ENCODE measurements around the gene PRMT9.

PRMT9 gene

GRCh38 chr4:147678796-147679549 lies 5.0 kb downstream of the PRMT9 start:
- FAIRE-seq = no peak

- no peak for FAIRE-seq
Observed at GRCh38 chr4:147678106-147678505, 5.9 kb downstream of the PRMT9 start.

- no peak for FAIRE-seq
Observed at GRCh38 chr4:147674496-147674895, 9.5 kb downstream of the PRMT9 start.

DNA sequence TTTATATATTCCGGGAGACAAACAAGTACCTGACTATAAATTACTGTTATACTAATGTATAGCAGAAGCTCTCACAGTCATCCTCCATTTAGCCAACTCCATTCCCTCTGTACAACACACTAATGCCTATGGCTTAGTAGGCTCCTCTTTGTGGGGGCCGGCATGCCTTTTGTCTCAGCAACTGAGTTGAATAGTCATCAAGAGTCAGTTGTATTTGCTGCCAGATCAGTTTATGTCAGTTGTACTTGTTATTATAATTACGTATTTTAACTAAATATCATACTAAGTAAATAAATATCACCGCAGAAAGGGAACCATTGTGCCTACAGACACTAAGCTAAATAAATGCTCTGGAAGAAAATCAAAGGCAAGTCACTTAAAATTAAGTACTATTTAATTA lies 9.9 kb downstream of the PRMT9 start:
- FAIRE-seq = no peak

- no peak for FAIRE-seq
Observed at GRCh38 chr4:147658501-147658900, 25.5 kb downstream of the PRMT9 start.

- no peak for FAIRE-seq
Observed at GRCh38 chr4:147655639-147656038, 28.3 kb downstream of the PRMT9 start.

DNA sequence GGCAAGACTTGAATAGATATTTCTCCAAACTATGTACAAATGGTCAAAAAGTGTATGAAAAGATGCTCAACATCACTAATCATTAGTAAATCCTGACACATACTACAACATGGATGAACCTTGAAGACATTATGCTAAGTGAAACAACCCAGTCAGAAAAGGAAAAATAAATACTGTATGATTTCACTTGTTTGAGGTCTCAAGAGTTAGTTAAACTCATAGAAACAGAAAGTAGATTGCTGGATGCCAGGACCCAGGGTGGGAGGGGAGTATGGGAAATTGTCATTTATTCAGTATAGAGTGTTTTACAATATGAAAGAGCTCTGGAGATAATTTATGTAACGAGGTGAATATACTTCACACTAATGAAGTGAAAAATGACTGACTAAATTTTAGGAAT lies 32.4 kb downstream of the PRMT9 start:
- no peak for FAIRE-seq

GRCh38 chr4:147648656-147649055 lies 35.3 kb downstream of the PRMT9 start:
- FAIRE-seq = no peak

GRCh38 chr4:147645099-147645498 lies 38.9 kb downstream of the PRMT9 start:
- no peak for FAIRE-seq

DNA sequence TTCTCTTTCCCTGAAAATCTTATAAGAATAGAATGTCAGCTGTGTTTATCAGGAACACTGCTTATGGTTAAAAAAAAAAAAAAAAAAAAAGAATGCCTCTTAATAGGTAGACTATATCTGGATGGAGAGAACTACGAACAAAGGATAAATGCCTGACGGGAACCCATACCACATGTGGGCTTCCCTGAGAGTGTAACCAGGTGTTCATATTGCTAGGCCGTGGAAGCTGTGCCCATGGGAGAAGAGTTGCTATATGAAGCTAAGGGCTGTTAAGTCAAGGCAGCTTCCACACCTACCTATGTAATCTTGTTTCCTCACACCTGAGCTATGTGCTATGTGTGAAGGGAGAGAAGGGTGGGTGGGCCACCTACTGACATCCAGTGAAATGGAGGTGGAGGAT lies 39.5 kb downstream of the PRMT9 start:
- FAIRE-seq = no peak

- no peak for FAIRE-seq
Observed at GRCh38 chr4:147643616-147644015, 40.3 kb downstream of the PRMT9 start.

- FAIRE-seq = no peak
Observed at GRCh38 chr4:147640331-147640730, 43.6 kb downstream of the PRMT9 start.

GRCh38 chr4:147639388-147639787 lies 44.6 kb downstream of the PRMT9 start:
- peak; percentile 57 for FAIRE-seq

- FAIRE-seq = no peak
Observed at GRCh38 chr4:147638942-147639341, 45.0 kb downstream of the PRMT9 start.

GRCh38 chr4:147638365-147638764 lies 45.6 kb downstream of the PRMT9 start:
- no peak for FAIRE-seq

DNA sequence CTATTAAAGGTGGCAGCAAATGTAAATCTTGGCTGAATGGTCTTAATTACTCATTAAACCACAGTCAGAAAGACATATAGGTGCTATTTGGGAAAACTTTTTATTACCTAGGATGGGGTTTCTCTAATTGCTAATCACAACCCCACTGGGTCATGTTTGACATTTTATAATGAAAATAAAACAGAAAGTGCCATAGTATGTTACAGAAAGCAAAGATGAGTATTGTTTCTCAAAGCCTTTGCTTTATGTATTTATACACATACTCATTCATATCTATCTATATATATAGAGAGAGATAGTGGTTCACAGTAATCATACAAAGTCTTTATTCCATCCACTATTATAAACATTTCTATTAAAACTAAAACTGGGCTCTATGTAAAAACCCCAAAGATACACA lies 48.6 kb downstream of the PRMT9 start:
- FAIRE-seq = no peak

DNA sequence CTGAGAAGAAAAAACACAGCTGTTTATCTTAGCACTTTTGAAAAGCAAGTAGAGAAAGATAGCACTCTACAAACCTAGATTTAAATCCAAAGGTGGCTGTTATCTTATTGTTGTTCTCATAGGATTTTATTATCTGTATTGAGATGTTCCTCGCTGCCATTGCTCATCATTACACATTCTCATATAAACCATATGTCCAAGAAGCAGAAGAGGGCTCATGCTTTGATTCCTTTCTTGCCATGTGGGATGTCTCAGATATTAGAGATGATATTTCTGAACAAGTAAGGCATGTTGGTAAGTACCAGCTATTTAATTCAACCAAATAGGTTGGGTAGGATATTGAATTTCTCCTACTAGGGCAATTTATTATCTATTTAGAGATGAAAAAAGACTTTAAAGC lies 50.3 kb downstream of the PRMT9 start:
- FAIRE-seq = no peak

DNA sequence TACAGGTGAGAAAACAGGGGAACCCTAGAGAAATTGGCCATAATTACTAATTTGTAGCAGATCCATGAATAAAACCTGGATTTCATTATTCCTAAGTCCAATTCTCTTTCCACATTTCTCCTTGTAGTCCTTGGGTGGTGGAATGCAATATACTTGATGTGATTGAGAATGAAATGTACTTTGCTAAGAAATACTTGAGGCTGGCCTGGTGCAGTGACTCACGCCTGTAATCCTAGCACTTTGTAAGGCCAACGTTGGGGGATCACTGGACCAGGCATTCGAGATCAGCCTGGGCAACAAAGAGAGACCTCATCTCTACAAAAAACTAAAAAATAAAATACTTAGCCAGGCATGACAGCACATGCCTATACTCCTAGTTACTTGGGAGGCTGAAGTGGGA lies 50.9 kb downstream of the PRMT9 start:
- FAIRE-seq = no peak

GRCh38 chr4:147629783-147630730 lies 53.9 kb downstream of the PRMT9 start:
- FAIRE-seq = peak; percentile 48

DNA sequence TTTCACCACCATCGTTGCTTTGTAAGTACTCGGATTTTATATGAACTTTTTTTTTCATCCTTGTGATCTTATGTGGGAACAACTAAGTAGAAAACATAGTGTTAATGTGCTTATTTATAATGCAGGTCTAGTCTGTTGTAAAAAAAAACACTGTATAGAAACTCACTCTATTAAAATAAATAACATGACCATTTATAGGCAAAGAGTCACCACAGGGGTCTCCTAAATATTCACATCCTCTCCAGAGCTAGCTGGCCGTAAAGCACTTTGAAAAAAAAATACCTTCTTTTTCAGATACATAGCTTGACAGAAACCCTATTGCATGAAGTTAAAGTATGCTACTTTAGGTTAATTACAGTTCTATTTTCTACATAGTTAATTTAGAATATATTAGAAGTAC lies 55.5 kb downstream of the PRMT9 start:
- FAIRE-seq = no peak

DNA sequence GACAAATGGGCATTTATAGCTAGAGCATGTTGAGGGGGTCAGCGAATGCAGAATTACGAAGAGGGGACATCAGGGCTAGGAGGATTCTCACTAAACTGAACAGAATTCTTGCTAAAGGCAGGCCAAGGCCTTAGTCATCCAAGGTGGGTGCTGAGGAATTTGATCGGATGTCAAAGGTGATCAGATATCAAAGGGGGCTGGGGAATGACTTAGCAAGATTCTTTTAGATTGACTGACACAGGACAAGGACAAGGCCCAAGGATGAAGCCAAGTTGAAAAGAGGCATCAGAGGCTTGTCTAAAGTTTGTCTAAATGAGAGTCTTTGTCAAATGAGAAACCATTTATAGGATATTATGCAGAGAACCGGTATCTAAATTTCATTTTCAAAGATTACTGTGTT lies 57.1 kb downstream of the PRMT9 start:
- FAIRE-seq = no peak

GRCh38 chr4:147625733-147626132 lies 58.2 kb downstream of the PRMT9 start:
- FAIRE-seq = no peak

- no peak for FAIRE-seq
Observed at GRCh38 chr4:147620315-147620714, 63.6 kb downstream of the PRMT9 start.
